Activated CD4-positive, alpha-beta T cell treated with anti-CD3 and anti-CD28 coated beads, Interleukin-2, amount 10 ng/mL, durations not matched to agents 7 days and 5 days (primary cell): Measurements from ENCODE around the gene KRTAP10-6. TPM values are rescaled to one million over a fixed set of nuclear protein-coding genes. Genes with fewer than 3 reads are reported as not detected.
"Not testable (repeated sequence)": the region's sequence is repeated elsewhere in the genome, so short reads cannot be mapped to it uniquely, and the experiment has no call there.

Experiments
- CTCF ChIA-PET: fragments of 350-600 bp; sonication (Branson Sonifier 250); formaldehyde crosslinking; loops from one replicate; lab custom pipeline; 2021; ENCODE audit warnings: antibody characterized with exemption; lab: Charles Lee
- POLR2A ChIA-PET: fragments of 350-600 bp; sonication (Branson Sonifier 250); formaldehyde crosslinking; loops from one replicate; lab custom pipeline; 2021; ENCODE audit warnings: antibody characterized with exemption; lab: Charles Lee
- DNase-seq: peaks from one replicate; pipeline ENCODE4 v3.0.0-alpha.2; 2020
- H3K27ac Mint-ChIP-seq: one replicate; pipeline ENCODE4 v1.8.0; 2021; ENCODE audit warnings: mild to moderate bottlenecking, moderate library complexity, mixed read lengths
- H3K27me3 Mint-ChIP-seq: one replicate; pipeline ENCODE4 v1.8.0; 2021; ENCODE audit warnings: mixed read lengths
- H3K36me3 Mint-ChIP-seq: one replicate; pipeline ENCODE4 v1.8.0; 2021; ENCODE audit warnings: low read depth, mixed read lengths
- H3K4me1 Mint-ChIP-seq: one replicate; pipeline ENCODE4 v1.8.0; 2021; ENCODE audit warnings: mixed read lengths
- H3K4me3 Mint-ChIP-seq: one replicate; pipeline ENCODE4 v1.8.0; 2021; ENCODE audit warnings: mild to moderate bottlenecking, moderate library complexity, mixed read lengths
- H3K9me3 Mint-ChIP-seq: one replicate; pipeline ENCODE4 v1.8.0; 2021; ENCODE audit warnings: mixed read lengths
- total RNA-seq, 2 experiments: library from RNA; stranded (reverse); gene quantifications; one replicate each; pipeline ENCODE4 v1.2.3, GENCODE V29; 2021

KRTAP10-6 gene
- total RNA-seq, 2 experiments from 2014 or later, result not detected

DNA sequence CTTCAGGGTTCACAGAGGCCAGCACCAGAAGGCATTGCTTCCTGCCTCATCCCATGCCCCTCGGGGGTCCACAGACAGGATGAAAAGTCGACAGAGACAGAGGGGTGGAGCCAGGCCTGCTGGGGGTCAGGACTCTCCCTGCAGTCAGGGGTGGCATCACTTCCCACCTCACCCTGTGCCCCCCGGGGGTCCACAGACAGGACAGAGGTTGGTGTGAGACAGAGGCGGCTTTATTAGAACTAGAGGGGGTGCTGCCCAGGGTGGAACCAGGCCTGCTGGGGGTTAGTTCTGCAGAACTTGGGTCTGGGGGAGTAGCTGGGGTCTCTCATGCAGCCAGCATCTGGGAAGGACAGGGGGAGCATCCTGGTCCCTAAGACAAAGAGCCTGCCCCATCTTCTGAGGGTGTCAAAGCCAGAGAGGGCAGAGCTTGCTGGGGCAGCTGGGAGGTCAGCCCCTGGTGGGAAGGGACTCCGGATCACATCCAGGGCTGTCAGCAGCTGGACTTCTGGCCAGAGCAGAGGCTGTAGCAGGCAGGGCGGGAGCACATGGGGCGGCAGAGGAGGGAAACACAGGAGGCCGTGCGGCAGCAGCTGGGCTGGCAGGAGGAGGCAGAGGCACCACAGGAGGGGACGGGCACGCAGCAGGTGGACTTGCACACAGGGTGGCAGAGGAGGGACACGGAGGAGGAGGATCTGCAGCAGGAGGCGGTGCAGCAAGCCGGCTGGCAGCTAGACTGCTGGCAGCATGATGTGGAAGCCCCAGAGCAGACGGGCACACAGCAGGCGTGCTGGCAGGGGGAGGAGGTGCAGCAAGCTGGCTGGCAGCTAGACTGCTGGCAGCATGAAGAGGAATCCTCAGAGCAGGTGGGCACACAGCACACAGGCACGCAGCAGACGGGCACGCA is 1.2 kb downstream of the KRTAP10-6 start:
- H3K9me3 Mint-ChIP-seq, H3K36me3 Mint-ChIP-seq, H3K4me3 Mint-ChIP-seq, H3K27ac Mint-ChIP-seq, CTCF ChIA-PET, POLR2A ChIA-PET, H3K4me1 Mint-ChIP-seq, DNase-seq: not testable (repeated sequence)
- H3K27me3 Mint-ChIP-seq, result peaks cover 18% of the 10 kb centered on the region

DNA sequence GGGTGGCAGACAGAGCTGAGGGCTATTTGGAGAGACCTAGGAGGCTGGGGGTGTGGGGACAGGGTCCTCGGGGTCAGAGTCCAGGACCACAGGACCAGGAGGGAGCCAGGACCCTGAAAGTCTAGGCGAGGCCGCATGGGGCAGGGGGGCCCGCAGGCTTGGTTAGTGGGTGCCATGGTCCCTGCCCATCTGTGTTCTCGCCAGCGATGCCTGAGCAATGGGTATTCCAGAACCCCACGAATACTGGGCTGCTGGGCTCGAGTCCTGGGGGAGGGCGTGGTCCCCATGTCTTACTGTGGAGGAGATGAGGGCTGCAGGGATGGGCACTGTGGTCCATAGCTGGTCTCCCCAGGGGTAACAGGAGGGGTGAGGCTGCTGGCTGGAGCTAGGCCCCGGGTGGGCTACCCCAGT is 2.0 kb downstream of the KRTAP10-6 start:
- CTCF ChIA-PET, result no interaction called here
- no peaks in the 10 kb centered on the region for H3K9me3 Mint-ChIP-seq
- peaks cover 20% of the 10 kb centered on the region for H3K27me3 Mint-ChIP-seq
- no peak for DNase-seq
- POLR2A ChIA-PET, result no interaction called here
- no peak overlapping the region for H3K4me3 Mint-ChIP-seq
- H3K27ac Mint-ChIP-seq, result no peak overlapping the region
- H3K36me3 Mint-ChIP-seq, result no peaks in the 10 kb centered on the region
- peaks cover 1% of the 10 kb centered on the region for H3K4me1 Mint-ChIP-seq

DNA sequence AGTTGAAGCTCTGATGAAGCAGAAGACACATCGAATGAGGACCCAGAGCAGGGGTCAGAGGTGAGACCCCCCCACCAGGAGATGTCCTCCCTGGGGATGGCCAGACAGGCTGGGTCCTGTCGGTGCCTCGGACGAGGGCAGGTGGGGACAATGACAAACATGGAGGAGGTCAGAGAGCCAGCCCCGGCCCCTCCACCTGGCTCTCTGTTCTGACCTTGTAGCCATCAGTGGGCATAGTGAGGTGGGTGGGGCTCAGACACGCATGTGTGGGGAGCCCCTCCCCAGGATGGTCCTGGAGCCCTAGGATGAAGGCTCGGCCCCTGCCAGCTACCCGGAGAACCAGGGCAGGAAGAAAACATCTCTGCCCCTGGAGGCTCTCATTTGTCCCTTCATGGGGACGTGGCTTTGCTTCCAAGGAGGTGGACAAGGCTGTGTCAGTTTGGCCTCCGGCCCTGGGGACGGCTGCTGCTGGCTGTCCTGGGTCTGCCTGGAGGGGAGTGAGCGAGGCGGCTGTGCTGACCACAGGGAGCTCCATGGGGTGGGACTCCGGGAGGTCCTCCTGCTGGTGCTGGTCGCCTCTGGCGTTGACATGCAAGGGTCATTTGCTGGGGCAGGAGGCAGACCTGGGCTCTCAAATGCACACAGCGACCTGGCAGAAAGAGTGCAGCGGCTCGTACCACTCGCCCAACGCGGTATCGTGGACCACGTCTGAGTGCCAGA is 2.6 kb downstream of the KRTAP10-6 start:
- no peak overlapping the region for H3K4me3 Mint-ChIP-seq
- H3K4me1 Mint-ChIP-seq, result peaks cover 1% of the 10 kb centered on the region
- peaks cover 20% of the 10 kb centered on the region for H3K27me3 Mint-ChIP-seq
- DNase-seq, result no peak
- H3K27ac Mint-ChIP-seq, result no peak overlapping the region
- CTCF ChIA-PET, result no interaction called here
- no peaks in the 10 kb centered on the region for H3K9me3 Mint-ChIP-seq
- no peaks in the 10 kb centered on the region for H3K36me3 Mint-ChIP-seq
- POLR2A ChIA-PET, result no interaction called here

DNA sequence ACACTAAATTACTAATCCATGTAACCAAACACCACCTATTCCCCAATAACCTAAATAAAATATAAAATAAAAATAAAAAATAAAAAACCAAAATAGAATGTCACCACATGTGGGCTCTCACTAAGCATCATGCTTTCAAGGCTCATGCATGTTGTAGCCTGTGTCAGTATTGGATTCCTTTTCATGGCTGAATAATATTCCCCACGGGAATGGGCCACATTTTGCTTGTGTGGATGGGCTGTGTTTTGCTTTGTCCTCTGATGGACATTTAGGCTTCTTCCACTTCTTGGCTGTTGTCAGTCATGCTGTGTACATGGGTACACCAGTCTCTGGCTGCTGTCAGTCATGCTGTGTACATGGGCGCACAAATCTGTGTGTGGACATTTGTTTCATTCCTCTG is 3.2 kb downstream of the KRTAP10-6 start:
- Mint-ChIP-seq H3K4me1 (peaks cover 4% of the 10 kb centered on the region), H3K4me3 (no peak overlapping the region), H3K36me3 (no peaks in the 10 kb centered on the region), H3K27ac (no peak overlapping the region), H3K9me3 (no peaks in the 10 kb centered on the region), H3K27me3 (peaks cover 20% of the 10 kb centered on the region)
- ChIA-PET POLR2A (no interaction called here), CTCF (no interaction called here)
- no peak for DNase-seq

DNA sequence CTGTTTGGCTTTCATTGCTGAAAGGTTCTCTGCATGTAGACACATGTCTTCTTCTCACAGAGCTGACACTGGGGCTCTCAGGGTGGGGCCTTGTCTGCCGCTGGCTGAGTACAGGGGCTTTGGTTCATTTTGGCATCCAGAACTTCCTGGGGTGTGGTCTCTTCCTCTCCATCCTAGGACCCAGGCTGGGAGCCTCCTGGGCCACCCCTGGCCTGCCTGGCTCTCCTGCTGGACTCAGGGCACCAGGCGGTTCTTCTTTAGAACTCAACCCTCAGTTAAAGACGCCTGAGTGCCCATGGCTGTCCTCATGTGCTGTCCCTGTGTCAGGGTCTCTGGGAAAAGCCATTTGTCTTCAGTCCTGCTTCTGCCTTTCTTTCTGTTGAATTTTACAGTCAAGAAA is 6.4 kb downstream of the KRTAP10-6 start:
- H3K9me3 Mint-ChIP-seq, result peaks cover 8% of the 10 kb centered on the region
- ChIA-PET POLR2A (no interaction called here), CTCF (no interaction called here)
- H3K27me3 Mint-ChIP-seq, result peaks cover 22% of the 10 kb centered on the region
- DNase-seq, result no peak
- no peak overlapping the region for H3K4me3 Mint-ChIP-seq
- H3K36me3 Mint-ChIP-seq, result peaks cover 5% of the 10 kb centered on the region
- H3K27ac Mint-ChIP-seq, result no peak overlapping the region
- H3K4me1 Mint-ChIP-seq, result peaks cover 14% of the 10 kb centered on the region

DNA sequence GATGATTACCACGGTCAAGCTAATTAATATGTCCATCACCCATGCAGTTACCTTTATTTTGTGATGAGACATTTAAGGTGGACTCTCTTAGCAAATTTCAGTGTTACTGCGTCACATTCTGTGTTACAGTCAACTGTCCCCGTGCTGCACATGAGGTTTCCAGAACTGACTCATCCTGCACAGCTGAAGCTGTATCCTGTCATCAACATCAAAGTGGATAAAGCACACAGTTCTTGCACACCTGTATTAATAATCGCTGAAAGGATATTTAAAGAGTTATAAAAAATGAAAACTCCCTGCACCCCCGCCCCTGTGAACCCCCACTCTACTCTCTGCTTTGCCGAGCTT is 8.5 kb downstream of the KRTAP10-6 start:
- CTCF ChIA-PET, result interaction anchor here (1.0 to 1.9 kb wide), 2 partner anchors 12 to 92 kb away, joined by 3 to 6 read pairs; no protein-coding TSS in a partner anchor
- Mint-ChIP-seq H3K4me3 (no peak overlapping the region), H3K4me1 (peaks cover 14% of the 10 kb centered on the region), H3K9me3 (peaks cover 12% of the 10 kb centered on the region), H3K27ac (no peak overlapping the region), H3K27me3 (peaks cover 25% of the 10 kb centered on the region), H3K36me3 (peaks cover 6% of the 10 kb centered on the region)
- POLR2A ChIA-PET, result no interaction called here
- DNase-seq, result peak; percentile 26

DNA sequence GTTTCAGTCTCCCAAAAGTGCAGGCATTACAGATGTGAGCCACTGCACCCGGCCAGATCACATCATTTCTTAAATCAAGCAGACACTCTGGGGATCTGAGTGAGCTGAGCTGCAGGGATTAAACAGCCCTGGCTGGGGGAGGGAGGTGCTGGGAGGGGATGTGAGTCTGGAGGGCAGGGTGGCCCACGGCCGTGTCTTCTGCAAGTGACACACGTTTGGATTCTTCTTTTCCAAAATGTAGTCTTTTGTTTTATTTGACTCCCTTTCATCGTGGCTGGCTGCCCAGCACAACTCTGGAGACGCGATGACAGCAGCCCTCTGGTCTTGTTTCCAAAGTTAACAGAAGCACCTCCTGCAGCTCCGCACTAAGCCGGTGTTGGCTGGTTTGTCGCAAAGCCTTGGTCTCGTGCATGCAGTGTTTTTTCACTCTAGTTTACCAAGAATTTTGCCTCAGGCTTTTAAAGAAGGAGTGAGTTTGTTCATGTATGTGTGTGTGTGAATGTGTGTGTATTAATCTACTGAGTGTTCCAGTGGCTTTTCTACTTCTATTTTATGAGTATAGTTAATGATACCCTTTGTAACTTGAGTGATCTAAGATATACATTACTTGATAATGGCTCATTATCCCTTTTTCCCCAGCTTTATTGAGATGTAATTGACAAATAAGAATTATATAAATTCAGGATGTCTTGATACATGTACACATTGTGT is 9.1 kb downstream of the KRTAP10-6 start:
- no peak overlapping the region for H3K27ac Mint-ChIP-seq
- H3K9me3 Mint-ChIP-seq, result peaks cover 14% of the 10 kb centered on the region
- H3K27me3 Mint-ChIP-seq, result peaks cover 25% of the 10 kb centered on the region
- peaks cover 14% of the 10 kb centered on the region for H3K4me1 Mint-ChIP-seq
- H3K36me3 Mint-ChIP-seq, result peaks cover 6% of the 10 kb centered on the region
- no peak for DNase-seq
- H3K4me3 Mint-ChIP-seq, result no peak overlapping the region
- POLR2A ChIA-PET, result no interaction called here
- CTCF ChIA-PET, result interaction anchor here (1.0 to 1.9 kb wide), 2 partner anchors 12 to 92 kb away, joined by 3 to 6 read pairs; no protein-coding TSS in a partner anchor

DNA sequence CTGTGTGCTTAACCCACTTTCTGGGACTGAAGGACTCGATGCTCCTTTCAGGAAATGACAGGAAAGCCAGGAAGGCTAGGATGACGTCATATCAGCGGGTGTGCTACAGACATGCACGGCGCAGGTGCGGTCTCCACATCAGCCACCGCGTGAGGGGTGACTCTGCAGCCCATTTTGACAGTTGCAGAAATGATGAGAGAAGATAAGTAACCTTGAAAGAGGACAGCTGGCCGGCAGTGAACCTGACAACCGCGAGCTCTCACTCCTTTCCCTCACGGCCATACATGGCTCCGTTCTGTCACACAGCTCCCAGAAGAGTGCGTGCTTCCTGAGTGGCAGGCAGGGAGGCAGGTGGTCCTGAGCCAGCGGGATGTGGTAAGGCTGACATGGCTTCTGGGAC is 10.2 kb downstream of the KRTAP10-6 start:
- peaks cover 14% of the 10 kb centered on the region for H3K4me1 Mint-ChIP-seq
- H3K4me3 Mint-ChIP-seq, result no peak overlapping the region

DNA sequence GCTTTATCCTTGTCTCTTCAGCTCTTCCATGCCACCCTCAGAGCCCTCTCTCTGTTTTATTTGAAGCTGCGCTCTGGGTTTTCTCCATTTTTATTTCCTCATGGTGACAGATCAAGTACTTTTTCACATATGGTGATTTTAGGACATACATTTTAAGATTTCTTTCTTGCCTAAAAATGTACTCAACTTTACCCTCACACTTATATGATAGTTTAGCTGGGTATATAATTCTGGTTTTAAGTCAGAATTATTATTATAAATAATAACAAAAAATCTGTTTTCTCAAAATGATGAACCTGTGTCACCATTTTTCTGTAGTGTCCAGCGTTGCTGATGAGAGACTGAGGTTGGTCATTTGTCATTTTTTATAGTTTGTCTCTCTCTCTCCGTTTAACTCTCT is 11.1 kb downstream of the KRTAP10-6 start:
- H3K27me3 Mint-ChIP-seq, result peaks cover 12% of the 10 kb centered on the region
- no peak overlapping the region for H3K4me3 Mint-ChIP-seq
- H3K9me3 Mint-ChIP-seq, result peaks cover 28% of the 10 kb centered on the region
- DNase-seq, result no peak
- peaks cover 8% of the 10 kb centered on the region for H3K36me3 Mint-ChIP-seq
- peaks cover 14% of the 10 kb centered on the region for H3K4me1 Mint-ChIP-seq
- no peak overlapping the region for H3K27ac Mint-ChIP-seq
- CTCF ChIA-PET, result no interaction called here
- POLR2A ChIA-PET, result no interaction called here

More for the DNA sequence above, 10.2 kb downstream of the KRTAP10-6 start:
- Mint-ChIP-seq H3K27me3 (peaks cover 18% of the 10 kb centered on the region), H3K27ac (no peak overlapping the region), H3K36me3 (peaks cover 8% of the 10 kb centered on the region), H3K9me3 (peaks cover 23% of the 10 kb centered on the region)
- ChIA-PET POLR2A (no interaction called here), CTCF (no interaction called here)
- DNase-seq, result no peak

DNA sequence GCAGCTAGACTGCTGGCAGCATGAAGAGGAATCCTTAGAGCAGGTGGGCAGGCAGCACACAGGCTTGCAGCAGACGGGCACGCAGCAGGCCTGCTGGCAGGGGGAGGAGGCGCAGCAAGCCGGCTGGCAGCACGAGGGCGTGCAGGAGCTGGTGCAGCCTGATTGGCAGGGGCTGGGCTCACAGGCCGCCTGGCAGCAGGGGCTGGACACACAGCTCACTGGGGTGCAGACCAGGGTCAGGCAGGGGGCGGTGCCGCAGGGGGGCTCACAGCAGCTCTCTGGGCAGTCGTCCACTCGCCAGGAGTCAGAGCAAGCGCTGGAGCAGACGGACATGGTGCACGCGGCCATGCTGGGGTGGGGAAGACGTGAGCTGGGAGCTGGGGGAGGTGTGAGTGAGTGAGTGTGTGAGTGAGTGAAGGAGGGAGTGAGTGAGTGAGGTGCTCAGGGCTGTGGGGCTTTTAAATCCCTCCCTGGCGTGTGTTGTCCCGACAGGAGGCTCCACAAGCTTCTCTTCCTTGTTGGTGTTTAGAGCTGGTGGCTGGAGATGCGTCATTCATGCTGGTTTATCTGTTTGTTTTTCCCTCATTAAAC is 12.0 kb downstream of the KRTAP10-6 start, which contains the start of gene KRTAP10-5:
Gene KRTAP10-5, minus strand, starts transcription at position 374 of the 591 bp plus-strand sequence. Its CDS starts 26 bp downstream, at position 348.
- Mint-ChIP-seq H3K9me3 (peaks cover 31% of the 10 kb centered on the region), H3K4me1 (peaks cover 14% of the 10 kb centered on the region), H3K27me3 (peaks cover 11% of the 10 kb centered on the region), H3K4me3 (peak within 1 kb of the TSS; percentile 4)
- DNase-seq, POLR2A ChIA-PET, H3K36me3 Mint-ChIP-seq, CTCF ChIA-PET, H3K27ac Mint-ChIP-seq: not testable (repeated sequence)

DNA sequence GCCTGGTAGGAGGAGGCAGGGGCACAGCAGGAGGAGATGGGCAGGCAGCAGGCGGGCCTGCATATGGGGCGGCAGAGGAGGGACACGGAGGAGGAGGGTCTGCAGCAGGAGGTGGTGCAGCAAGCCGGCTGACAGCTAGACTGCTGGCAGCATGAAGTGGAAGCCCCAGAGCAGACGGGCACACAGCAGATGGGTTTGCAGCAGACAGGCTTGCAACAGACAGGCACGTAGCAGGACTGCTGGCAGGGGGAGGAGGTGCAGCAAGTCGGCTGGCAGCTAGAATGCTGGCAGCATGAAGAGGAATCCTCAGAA is 12.5 kb downstream of the KRTAP10-6 start:
- Mint-ChIP-seq H3K36me3 (peaks cover 8% of the 10 kb centered on the region), H3K27ac (no peak overlapping the region), H3K27me3 (peaks cover 7% of the 10 kb centered on the region), H3K4me1 (peaks cover 14% of the 10 kb centered on the region), H3K9me3 (peaks cover 31% of the 10 kb centered on the region), H3K4me3 (peak overlapping the region; percentile 4)
- DNase-seq, result no peak
- ChIA-PET POLR2A (no interaction called here), CTCF (no interaction called here)

DNA sequence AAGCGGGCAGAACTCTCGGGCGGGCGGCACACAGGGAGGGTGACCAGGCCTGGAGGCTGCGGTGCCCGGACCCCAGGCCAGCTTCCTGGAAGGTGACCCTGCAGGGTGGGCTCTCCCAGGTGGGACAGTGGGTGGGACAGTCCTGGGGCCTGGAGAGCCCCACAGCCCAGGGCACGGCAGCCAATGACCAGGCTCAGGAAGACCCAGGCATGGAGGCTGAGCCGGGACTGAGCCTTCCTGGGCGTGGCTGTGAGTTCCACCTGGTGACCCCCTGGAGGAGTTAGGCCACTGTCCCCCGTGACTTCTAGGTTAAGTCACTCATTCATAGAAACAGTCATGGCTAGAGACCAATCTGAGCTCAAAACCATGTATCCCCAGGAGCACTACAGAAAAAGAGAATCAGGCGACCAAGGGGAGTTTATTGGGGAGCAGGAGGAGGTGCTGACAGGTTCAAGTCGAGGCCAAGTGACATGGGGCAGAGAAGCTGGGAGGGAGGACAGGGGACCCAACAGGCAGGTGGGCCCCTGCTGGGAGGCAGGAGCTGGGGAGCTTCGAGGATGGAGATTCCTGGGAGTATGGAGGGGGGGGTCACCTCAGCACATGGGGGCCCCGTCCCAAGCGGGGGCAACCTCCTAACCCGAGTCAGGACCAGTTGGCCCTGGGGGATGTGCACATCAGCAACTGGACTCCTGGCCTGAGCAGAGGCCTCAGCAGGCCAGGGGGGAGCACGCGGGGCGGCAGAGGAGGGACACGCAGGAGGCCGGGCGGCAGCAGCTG is 13.1 kb downstream of the KRTAP10-6 start:
- peaks cover 13% of the 10 kb centered on the region for H3K4me1 Mint-ChIP-seq
- peaks cover 31% of the 10 kb centered on the region for H3K9me3 Mint-ChIP-seq
- POLR2A ChIA-PET, result no interaction called here
- no peak overlapping the region for H3K27ac Mint-ChIP-seq
- no peak overlapping the region for H3K4me3 Mint-ChIP-seq
- H3K36me3 Mint-ChIP-seq, result peaks cover 8% of the 10 kb centered on the region
- CTCF ChIA-PET, result no interaction called here
- H3K27me3 Mint-ChIP-seq, result peaks cover 7% of the 10 kb centered on the region
- DNase-seq, result no peak
